ENCODE data around the gene MT1B. TPM values are rescaled to one million over a fixed set of nuclear protein-coding genes. Genes with fewer than 3 reads are reported as not detected.

MT1B gene
- total RNA-seq, 1 experiment from 2014 or later, result not detected

- Histone ChIP-seq H3K4me3 (replicated peaks in 1 of 2; ENCODE audit: low read depth in 1 of 2, low read length in 2 of 2) (peak overlapping the region; percentile 63 to 85), H3K9me3 (ENCODE audit: control insufficient read depth in 1 of 2, insufficient read depth in 1 of 2, low read depth in 1 of 2, low read length in 2 of 2) (no peaks in the 10 kb centered on the region), H3K27me3 (ENCODE audit: insufficient read depth, low read length) (no peaks in the 10 kb centered on the region), H3K4me1 (ENCODE audit: control insufficient read depth in 1 of 2, insufficient read depth in 2 of 2, low read length in 2 of 2) (peaks cover 78 to 92% of the 10 kb centered on the region in 2 experiments), H3K9me2 (ENCODE audit: insufficient read depth) (no peaks in the 10 kb centered on the region), H3K9ac (ENCODE audit: low read length) (peak overlapping the region; percentile 91), H3K79me2 (ENCODE audit: insufficient read depth, low read length) (peaks cover 14% of the 10 kb centered on the region), H3K36me3 (ENCODE audit: control insufficient read depth in 1 of 2, insufficient read depth in 2 of 2, low read length in 2 of 2) (no peaks in the 10 kb centered on the region), H2AFZ (ENCODE audit: low read depth, low read length, poor library complexity, severe bottlenecking) (no peak overlapping the region), H3K27ac (ENCODE audit: low read depth, low read length) (peak overlapping the region; percentile 96), H4K20me1 (ENCODE audit: insufficient read depth) (no peaks in the 10 kb centered on the region), H3K4me2 (ENCODE audit: low read length) (peak overlapping the region; percentile 95)
- ChIA-PET RAD21 (ENCODE audit: low non-redundant PET in 1 of 2, low total read pairs in 2 of 2, uncharacterized antibody in 2 of 2, unreplicated experiment in 2 of 2) (interaction anchor here (1.7 to 2.0 kb wide), 2 partner anchors 15 to 16 kb away, joined by 4 to 5 read pairs; partner anchors contain the start of gene MT1E (in 2 of the 2)), CTCF (interaction anchor here (0.7 to 1.7 kb wide), 5 partner anchors 8 to 92 kb away, joined by 3 to 6 read pairs (median 3); partner anchors contain the start of gene MT1E), POLR2A (interaction anchor here (0.7 to 16.1 kb wide), 5 partner anchors 15 to 105 kb away, joined by 3 to 344 read pairs (median 3); partner anchors contain the start of gene MT1E)
- no TSS peak for BruUV-seq (replicated peaks)
- TF ChIP-seq TCF7L2 (IDR thresholded peaks at IDR 0.05; ENCODE audit: borderline replicate concordance, extremely low read depth, insufficient read depth, insufficient read length), result peak; percentile 58
- peak; percentile 57 for TF ChIP-seq POLR2AphosphoS5 (IDR thresholded peaks at IDR 0.05; ENCODE audit: low read depth, low read length)
- peak; percentile 19 for TF ChIP-seq YY1 (IDR thresholded peaks at IDR 0.05; ENCODE audit: extremely low read depth, insufficient replicate concordance, low read depth, low read length)
- peak; percentile 59 for TF ChIP-seq POLR2A (IDR thresholded peaks at IDR 0.05; ENCODE audit: borderline replicate concordance, extremely low read depth, insufficient read depth, insufficient read length)
- no peak for TF ChIP-seq ZFX (IDR thresholded peaks at IDR 0.05)
- peak; percentile 51 for TF ChIP-seq ZBTB33 (IDR thresholded peaks at IDR 0.05; ENCODE audit: extremely low read depth, insufficient replicate concordance, low read length)
- peak; percentile 25 for ATAC-seq
- peak; percentile 75 for DNase-seq (ENCODE audit: low read depth, low spot score)
- intact Hi-C loops (cut with micrococcal nuclease), result no loop called here
Measured at GRCh38 chr16:56610017-56610608, 41.6 kb upstream of the MT1B start.
